ENCODE results near the gene PLA2R1.

DNA sequence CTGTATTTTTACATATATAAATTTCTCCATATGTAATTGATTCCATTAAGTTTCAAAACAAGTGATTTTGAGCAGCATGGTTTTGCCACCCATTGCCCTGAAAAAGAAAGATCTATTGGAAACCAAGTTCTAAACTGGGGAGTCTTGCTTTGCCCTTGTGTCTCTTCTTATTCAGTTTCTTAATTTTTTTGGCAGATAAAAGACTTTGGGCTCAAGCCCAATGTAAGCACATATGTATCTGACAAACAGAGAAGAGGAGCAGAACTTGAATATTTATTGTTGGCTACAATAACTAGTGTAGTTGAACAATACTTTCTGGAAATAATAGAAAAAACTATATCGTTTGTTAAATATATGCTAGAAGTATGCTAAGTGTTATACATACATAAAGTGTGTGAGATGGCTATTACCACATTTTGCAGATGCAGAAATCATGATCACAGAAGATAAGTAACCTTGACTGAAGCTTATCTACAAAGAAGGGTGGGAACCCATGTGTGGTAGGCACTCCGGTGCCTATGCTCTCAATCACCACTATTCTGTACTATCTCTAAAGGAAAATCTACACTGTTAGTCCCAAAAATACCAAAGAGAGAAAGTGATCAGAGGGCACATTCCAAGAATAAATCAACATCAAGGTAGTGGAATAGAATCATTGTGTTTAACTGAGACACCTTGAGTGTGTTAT, 109.1 kb downstream of the PLA2R1 start:
- TF ChIP-seq, protein P1, sequence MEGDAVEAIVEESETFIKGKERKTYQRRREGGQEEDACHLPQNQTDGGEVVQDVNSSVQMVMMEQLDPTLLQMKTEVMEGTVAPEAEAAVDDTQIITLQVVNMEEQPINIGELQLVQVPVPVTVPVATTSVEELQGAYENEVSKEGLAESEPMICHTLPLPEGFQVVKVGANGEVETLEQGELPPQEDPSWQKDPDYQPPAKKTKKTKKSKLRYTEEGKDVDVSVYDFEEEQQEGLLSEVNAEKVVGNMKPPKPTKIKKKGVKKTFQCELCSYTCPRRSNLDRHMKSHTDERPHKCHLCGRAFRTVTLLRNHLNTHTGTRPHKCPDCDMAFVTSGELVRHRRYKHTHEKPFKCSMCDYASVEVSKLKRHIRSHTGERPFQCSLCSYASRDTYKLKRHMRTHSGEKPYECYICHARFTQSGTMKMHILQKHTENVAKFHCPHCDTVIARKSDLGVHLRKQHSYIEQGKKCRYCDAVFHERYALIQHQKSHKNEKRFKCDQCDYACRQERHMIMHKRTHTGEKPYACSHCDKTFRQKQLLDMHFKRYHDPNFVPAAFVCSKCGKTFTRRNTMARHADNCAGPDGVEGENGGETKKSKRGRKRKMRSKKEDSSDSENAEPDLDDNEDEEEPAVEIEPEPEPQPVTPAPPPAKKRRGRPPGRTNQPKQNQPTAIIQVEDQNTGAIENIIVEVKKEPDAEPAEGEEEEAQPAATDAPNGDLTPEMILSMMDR (IDR thresholded peaks at IDR 0.05; ENCODE audit: poor library complexity) = no peak
- no peak for TF ChIP-seq EZH2phosphoT487 (IDR thresholded peaks at IDR 0.05; ENCODE audit: low read depth, severe bottlenecking, unreplicated experiment)

Data from hepatocyte (in vitro differentiated cells).